Adrenal gland (tissue), 12 donors: ENCODE data around the gene ENPP1. TPM values are rescaled to one million over a fixed set of nuclear protein-coding genes. Genes with fewer than 3 reads are reported as not detected.
"Not testable (repeated sequence)": the region's sequence is repeated elsewhere in the genome, so short reads cannot be mapped to it uniquely, and the experiment has no call there.

Experiments used
- DNase-seq, 7 donors: peaks; one replicate each; pipeline ENCODE4 v3.0.0-alpha.2; 2019 to 2020
- H3K27ac ChIP-seq, 5 donors: fragments of 200-600 bp; sonication (generic) in 4 of 5; 1 replicate in 3 of 5; 2 replicates in 2 of 5; pipeline versions ENCODE4 v1.5.1 to v1.8.0; 2016 to 2020; ENCODE audit warnings: mild to moderate bottlenecking in 1 of 5
- H3K27me3 ChIP-seq: fragments of 200-600 bp; 2 replicates; pipeline ENCODE4 v1.8.0; 2021
- H3K36me3 ChIP-seq, 2 donors: fragments of 200-600 bp; replicated peaks in 1 of 2; 1 replicate in 1 of 2; 2 replicates in 1 of 2; pipeline versions ENCODE4 v1.5.1 to v1.8.0; 2018 to 2022
- H3K4me1 ChIP-seq, 2 donors: fragments of 200-600 bp; replicated peaks in 1 of 2; 1 replicate in 1 of 2; 2 replicates in 1 of 2; pipeline versions ENCODE4 v1.5.1 to v1.8.0; 2018 to 2021
- H3K4me3 ChIP-seq, 4 donors: fragments of 200-600 bp; sonication (generic) in 3 of 4; one replicate each; pipeline ENCODE4 v1.5.1; 2016 to 2018
- H3K9me3 ChIP-seq, 3 donors: fragments of 200-600 bp; sonication (generic) in 1 of 3; replicated peaks in 1 of 3; 1 replicate in 2 of 3; 2 replicates in 1 of 3; pipeline versions ENCODE4 v1.5.1 to v1.8.0; 2016 to 2021
- POLR2A ChIP-seq, 2 donors: fragments of 450-650 bp; IDR thresholded peaks; one replicate each; pipeline ENCODE4 v1.6.1; 2017; ENCODE audit warnings: antibody characterized with exemption in 2 of 2, mild to moderate bottlenecking in 2 of 2, moderate library complexity in 1 of 2
- WGBS, 4 donors: extraction: QIAGEN DNeasy Blood & Tissue Kit in 2 of 4; methylation state at CpG; one replicate each; pipeline versions ENCODE4 v1.1.5 to v1.1.7; 2013 to 2017; 5-methylcytosine and 5-hydroxymethylcytosine counted together
- intact Hi-C, 2 donors: fragments of 100-400 bp; cut with DNase I; formaldehyde crosslinking; loops; one replicate each; pipeline versions ENCODE4 v1.14.1 to v1.15.0; 2022 to 2023
- polyA plus RNA-seq, 3 donors: library from polyadenylated mRNA; stranded (reverse); fragments of 200-250 nt in 2 of 3; fragments of 350-450 nt in 1 of 3; fragmentation: Illumina TruSeq in 1 of 3; extraction: RNeasy Lipid Tissue Mini Kit (QIAGEN cat#74804) in 1 of 3; gene quantifications; one replicate each; pipeline ENCODE4 v1.2.3, GENCODE V29; 2013 to 2014
- total RNA-seq, 9 donors: library from RNA; depleted of rRNA in 4 of 9; stranded (reverse); fragments of >200 nt in 4 of 9; fragments of 120-200 nt in 1 of 9; fragmentation: NEBNext Ultra II Directional in 1 of 9; extraction: Animal tissue kit (Norgen Biotek cat#: 25700) in 1 of 9; gene quantifications; one replicate each; pipeline versions ENCODE4 v1.1.0 to v1.2.4, GENCODE V29; 2013 to 2023
- TF ChIP-seq, protein P1 (sequence below), 6 experiments: fragments of 450-650 bp in 4 of 6; fragments of 200-600 bp in 2 of 6; sonication (generic) in 1 of 6; IDR thresholded peaks; 1 replicate in 5 of 6; 2 replicates in 1 of 6; pipeline versions ENCODE4 v1.5.1 to v1.8.0; 2016 to 2021; ENCODE audit warnings: antibody characterized with exemption in 6 of 6, mild to moderate bottlenecking in 2 of 6, moderate library complexity in 1 of 6
- donor health status: healthy with polysubstance abuse.
- donor health status: Bipolar disorder and iron deficiency.
- donor health status: DM: yes; HTN: yes; CAD: no.
- donor health status: DM: no; HTN: no; CAD: no.
- donor health status: DM: no; HTN: no; CAD: no.
- donor health status: DM: yes; HTN: yes; CAD: no.

The ENPP1 gene
- total and polyA plus RNA-seq, 12 donors, result 2.1 to 44.7 (median 9.5) TPM

- H3K27me3 ChIP-seq, result no peaks in the 10 kb centered on the region
- H3K4me1 ChIP-seq, result no peaks in the 10 kb centered on the region
- H3K36me3 ChIP-seq, result no peaks in the 10 kb centered on the region
- DNase-seq, result peak; percentile 56 to 84 (median 74)
- no peak overlapping the region for H3K27ac ChIP-seq
- intact Hi-C loops, result loop anchor here (5.0 to 10.0 kb wide), 3 partner anchors 133 to 307 kb away; no protein-coding TSS in a partner anchor
- H3K9me3 ChIP-seq, result no peaks in the 10 kb centered on the region
- WGBS, 4 donors, result 23 to 31% (median 26%) methylated on average over 10 of the region's 10 CpGs
- H3K4me3 ChIP-seq, result no peak overlapping the region
- TF ChIP-seq POLR2A (IDR thresholded peaks at IDR 0.05), result no peak
- TF ChIP-seq, protein P1, sequence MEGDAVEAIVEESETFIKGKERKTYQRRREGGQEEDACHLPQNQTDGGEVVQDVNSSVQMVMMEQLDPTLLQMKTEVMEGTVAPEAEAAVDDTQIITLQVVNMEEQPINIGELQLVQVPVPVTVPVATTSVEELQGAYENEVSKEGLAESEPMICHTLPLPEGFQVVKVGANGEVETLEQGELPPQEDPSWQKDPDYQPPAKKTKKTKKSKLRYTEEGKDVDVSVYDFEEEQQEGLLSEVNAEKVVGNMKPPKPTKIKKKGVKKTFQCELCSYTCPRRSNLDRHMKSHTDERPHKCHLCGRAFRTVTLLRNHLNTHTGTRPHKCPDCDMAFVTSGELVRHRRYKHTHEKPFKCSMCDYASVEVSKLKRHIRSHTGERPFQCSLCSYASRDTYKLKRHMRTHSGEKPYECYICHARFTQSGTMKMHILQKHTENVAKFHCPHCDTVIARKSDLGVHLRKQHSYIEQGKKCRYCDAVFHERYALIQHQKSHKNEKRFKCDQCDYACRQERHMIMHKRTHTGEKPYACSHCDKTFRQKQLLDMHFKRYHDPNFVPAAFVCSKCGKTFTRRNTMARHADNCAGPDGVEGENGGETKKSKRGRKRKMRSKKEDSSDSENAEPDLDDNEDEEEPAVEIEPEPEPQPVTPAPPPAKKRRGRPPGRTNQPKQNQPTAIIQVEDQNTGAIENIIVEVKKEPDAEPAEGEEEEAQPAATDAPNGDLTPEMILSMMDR (IDR thresholded peaks at IDR 0.05), result peak; percentile 69 to 82 (median 78)
These were observed 107.3 kb downstream of the ENPP1 start for GRCh38 chr6:131914967-131915751.

- not testable (repeated sequence) for H3K9me3 ChIP-seq, H3K36me3 ChIP-seq, H3K27me3 ChIP-seq, DNase-seq, H3K4me3 ChIP-seq, H3K4me1 ChIP-seq, H3K27ac ChIP-seq
- intact Hi-C loops, result loop anchor here (5.0 to 10.0 kb wide), 2 partner anchors 141 to 306 kb away; no protein-coding TSS in a partner anchor
- WGBS, 4 donors, result 83 to 100% (median 92%) methylated on average over 1 to 2 of the region's 2 CpGs
These were observed 108.4 kb downstream of the ENPP1 start for GRCh38 chr6:131916091-131916796.

DNA sequence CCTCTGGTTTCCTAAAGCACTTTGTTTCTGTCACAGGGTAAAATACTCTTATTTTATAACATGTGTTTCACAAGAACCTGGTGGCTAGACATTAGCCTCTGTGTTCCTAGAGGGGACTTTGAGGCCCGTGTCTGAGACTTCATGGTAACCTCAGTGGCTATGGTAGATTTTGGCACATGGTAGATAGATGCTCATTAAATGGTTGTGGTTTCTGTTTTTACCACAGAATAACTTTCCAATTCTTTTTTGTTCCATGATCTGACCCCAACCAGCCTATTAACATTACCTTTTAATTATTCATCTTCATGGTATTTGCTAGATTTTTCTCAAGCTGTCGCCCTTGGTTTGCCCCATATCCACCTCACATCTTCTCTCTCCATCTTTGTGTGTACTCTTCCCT, 109.0 kb downstream of the ENPP1 start:
- Histone ChIP-seq H3K9me3 (no peaks in the 10 kb centered on the region), H3K27me3 (no peaks in the 10 kb centered on the region), H3K4me1 (no peaks in the 10 kb centered on the region), H3K4me3 (no peak overlapping the region), H3K36me3 (no peaks in the 10 kb centered on the region), H3K27ac (no peak overlapping the region)
- DNase-seq, result no peak
- 68 to 88% (median 80%) methylated on average over 2 of the region's 2 CpGs for WGBS, 4 donors
- intact Hi-C loops, result loop anchor here (5.0 to 10.0 kb wide), 2 partner anchors 142 to 305 kb away; no protein-coding TSS in a partner anchor
- TF ChIP-seq POLR2A (IDR thresholded peaks at IDR 0.05), result no peak
- TF ChIP-seq, protein P1 (IDR thresholded peaks at IDR 0.05), result no peak

DNA sequence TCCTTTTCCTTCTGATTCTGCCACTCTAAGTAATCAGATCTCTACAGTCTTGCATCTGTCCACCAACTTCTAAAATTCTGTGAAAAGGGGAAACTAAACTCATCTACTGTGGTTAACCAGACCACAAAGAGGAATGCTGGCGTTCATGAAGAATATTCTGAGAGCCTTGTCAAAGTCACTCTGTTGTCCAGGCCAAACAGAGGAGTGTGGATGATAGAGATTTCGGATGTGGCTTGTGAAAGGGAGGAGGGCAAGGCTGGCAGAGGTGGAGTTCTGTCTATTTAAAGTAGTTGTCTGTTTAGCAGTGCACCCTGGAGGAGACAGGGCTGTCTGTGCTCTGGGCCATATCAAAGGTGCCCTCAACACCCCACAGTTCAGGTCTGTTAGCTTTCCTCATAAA, 109.5 kb downstream of the ENPP1 start:
- Histone ChIP-seq H3K27ac (no peak overlapping the region), H3K9me3 (no peaks in the 10 kb centered on the region), H3K4me3 (no peak overlapping the region), H3K36me3 (no peaks in the 10 kb centered on the region), H3K4me1 (no peaks in the 10 kb centered on the region), H3K27me3 (no peaks in the 10 kb centered on the region)
- no peak for TF ChIP-seq POLR2A (IDR thresholded peaks at IDR 0.05)
- intact Hi-C loops, result loop anchor here (5.0 to 10.0 kb wide), 2 partner anchors 143 to 305 kb away; no protein-coding TSS in a partner anchor
- WGBS, 4 donors, result 45 to 70% (median 55%) methylated on average over 2 of the region's 2 CpGs
- no peak for DNase-seq
